Fibroblast of pulmonary artery (primary cell): Measurements from ENCODE around the gene C1orf226.

Experiments used
- DNase-seq: peaks from one replicate; pipeline ENCODE4 v3.0.0-alpha.2; 2010; ENCODE audit warnings: low read depth
- H3K4me3 ChIP-seq: replicated peaks from 2 replicates; pipeline ENCODE4 v1.5.1; 2011; ENCODE audit warnings: low read depth, mild to moderate bottlenecking, control low read depth, low read length, moderate library complexity
- TF ChIP-seq, protein P1 (sequence below): IDR thresholded peaks from 2 replicates; pipeline ENCODE4 v1.5.1; 2011; ENCODE audit warnings: mild to moderate bottlenecking, control low read depth, low read length, inconsistent platforms; ENCODE audit errors: missing control alignments

Gene C1orf226

DNA sequence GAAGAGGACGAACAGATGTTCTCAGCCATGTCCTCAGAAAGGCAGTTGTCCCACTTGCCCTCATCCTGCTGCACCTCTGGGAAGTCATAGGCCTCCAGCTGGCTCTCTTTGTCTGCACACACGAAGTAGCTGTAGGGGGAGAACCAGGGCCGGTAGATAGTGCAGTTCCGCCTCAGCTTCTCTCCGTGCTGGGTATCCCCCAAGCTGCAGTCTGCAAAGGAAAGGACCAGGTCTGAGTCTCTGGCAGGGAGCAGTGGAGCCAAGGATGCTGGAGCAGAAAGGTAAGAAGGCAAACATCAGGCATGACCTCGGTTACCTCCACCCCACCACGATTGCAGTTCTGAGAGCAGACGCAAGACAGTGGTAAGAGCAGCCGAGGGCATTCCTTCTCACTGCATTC lies 7.1 kb upstream of the C1orf226 start:
- H3K4me3 ChIP-seq: no peak overlapping the region
- TF ChIP-seq, protein P1, sequence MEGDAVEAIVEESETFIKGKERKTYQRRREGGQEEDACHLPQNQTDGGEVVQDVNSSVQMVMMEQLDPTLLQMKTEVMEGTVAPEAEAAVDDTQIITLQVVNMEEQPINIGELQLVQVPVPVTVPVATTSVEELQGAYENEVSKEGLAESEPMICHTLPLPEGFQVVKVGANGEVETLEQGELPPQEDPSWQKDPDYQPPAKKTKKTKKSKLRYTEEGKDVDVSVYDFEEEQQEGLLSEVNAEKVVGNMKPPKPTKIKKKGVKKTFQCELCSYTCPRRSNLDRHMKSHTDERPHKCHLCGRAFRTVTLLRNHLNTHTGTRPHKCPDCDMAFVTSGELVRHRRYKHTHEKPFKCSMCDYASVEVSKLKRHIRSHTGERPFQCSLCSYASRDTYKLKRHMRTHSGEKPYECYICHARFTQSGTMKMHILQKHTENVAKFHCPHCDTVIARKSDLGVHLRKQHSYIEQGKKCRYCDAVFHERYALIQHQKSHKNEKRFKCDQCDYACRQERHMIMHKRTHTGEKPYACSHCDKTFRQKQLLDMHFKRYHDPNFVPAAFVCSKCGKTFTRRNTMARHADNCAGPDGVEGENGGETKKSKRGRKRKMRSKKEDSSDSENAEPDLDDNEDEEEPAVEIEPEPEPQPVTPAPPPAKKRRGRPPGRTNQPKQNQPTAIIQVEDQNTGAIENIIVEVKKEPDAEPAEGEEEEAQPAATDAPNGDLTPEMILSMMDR: no peak
- DNase-seq: no peak

DNA sequence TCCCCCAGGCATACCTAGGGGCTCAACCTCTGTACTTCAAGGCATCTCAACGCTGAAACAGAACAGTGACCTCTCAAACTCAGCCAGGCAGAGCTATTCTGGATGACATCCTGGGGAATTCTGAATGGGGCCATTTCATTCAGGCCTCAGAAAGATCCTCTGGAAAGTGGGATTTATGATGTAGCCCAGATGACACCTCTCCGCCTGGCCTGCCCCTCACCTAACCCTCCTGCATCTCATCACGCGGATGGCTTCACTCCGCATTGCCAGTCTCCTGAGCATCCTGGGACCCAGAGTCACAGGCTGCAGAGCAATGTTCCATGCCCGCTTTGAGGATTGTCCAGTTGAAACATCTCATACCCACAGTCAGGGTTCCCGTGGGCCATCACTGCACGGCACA lies 6.1 kb upstream of the C1orf226 start:
- H3K4me3 ChIP-seq: no peak overlapping the region
- TF ChIP-seq, protein P1: no peak
- DNase-seq: no peak

DNA sequence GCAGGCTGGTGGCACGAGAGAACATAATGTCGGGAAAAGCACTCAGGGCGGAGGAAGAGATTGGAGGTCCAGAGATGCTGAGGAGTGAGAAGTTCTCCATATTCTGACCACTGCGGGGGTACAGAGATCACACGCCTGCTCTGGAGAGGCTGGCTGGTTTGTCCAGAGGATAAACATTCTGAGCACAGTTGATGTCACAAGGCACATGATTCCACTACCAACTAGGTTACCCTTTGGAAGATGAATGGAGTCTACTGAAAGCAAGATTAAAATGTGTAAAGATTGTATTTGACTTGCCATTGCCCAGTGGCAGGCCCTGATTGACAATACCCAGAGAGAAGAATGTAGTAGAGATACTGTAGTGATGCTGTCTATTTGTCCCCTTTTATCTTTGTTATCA lies 4.8 kb upstream of the C1orf226 start, which contains the start of gene SPATA46:
SPATA46 (minus strand) TSS at position 164 of the 400 bp plus-strand sequence; CDS start at position 100, 64 bp downstream.
- no peak within 1 kb of the TSS for H3K4me3 ChIP-seq

DNA sequence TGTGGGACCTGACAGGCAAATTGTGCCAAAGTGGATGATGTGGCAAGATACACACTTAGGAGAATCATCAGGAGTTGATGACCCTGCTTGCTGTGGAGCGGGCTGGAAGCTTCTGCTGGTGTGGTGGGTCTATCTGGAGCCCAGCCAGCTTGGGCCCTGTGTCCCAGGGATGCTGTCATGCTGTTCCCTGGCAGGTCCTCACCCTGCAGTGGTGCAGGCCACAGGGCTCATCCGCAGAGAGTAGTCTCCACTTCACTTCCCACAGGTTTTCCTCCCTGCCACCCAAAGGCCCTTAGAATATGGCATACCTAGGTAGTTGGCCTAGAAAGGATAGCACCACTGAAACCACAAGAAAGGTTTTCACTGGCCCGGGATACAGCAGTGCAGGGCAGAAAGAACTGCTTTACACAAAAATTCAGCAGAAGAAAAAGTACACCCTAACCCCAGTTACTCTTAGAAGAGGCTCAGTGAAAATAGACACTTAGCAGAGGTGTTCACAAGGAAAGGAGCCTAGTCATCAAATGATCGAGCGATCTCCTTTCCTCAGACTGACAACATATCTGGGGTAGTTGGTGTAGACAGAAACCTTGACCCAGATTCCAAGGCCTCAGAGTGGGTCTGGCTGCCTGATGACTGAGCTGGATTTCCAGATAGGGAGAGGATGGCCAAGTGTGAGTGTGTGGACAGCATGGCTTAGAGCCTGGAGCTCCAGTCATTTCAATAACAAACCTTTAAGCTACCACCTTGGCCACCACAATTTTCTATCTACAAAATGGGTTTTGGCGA lies 1.3 kb upstream of the C1orf226 start:
- no peak overlapping the region for H3K4me3 ChIP-seq
- DNase-seq: no peak
- TF ChIP-seq, protein P1: no peak

More for the DNA sequence above, 4.8 kb upstream of the C1orf226 start, which contains the start of gene SPATA46:
- TF ChIP-seq, protein P1: no peak
- no peak for DNase-seq

DNA sequence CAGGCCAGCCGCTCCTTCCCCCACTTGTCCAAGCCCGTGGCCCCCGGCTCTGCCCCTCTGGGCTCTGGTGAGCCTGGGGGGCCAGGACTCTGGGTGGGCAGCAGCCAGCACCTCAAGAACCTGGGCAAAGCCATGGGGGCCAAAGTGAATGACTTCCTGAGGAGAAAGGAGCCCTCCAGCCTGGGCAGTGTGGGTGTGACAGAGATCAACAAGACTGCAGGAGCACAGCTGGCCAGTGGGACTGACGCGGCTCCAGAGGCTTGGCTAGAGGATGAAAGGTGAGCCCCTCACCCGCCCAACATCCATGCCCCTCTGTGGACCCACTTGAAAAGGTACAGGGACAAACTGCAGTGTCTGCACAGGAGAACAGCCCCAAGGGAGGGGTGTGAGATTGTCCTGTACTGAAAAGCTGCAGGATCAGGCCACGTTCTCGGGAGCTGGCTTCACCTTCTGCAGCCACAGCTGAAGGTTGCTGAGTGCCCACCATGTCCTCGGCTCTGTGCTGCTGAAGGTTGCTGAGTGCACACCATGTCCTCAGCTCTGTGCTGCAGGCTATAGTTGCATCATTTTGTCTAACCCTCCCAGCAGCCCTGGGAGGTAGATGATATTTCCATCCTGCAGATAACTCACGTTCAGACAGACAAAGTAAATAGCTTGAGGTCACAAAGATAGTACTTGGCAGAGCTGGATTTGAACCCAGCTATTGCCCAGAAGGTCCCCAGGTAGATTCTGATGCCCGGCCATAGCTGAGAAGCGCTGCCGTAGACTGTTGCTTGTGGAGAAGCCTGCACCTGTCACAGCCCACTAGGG lies 618 bp downstream of the C1orf226 start:
- no peak for DNase-seq
- H3K4me3 ChIP-seq: no peak overlapping the region
- TF ChIP-seq, protein P1: no peak

DNA sequence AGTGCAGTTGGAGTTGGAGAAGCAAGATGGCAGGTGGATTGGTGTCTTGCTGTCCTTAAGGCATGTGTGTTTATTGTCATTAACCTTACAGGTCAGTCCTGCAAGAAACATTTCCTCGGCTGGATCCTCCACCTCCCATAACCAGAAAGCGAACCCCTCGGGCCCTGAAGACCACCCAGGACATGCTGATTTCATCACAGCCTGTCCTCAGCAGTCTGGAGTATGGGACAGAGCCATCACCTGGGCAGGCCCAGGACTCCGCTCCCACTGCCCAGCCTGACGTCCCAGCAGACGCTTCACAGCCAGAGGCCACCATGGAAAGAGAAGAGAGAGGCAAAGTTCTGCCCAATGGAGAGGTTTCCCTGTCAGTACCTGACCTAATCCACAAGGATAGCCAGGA lies 1.6 kb downstream of the C1orf226 start:
- no peak overlapping the region for H3K4me3 ChIP-seq
- DNase-seq: no peak
- TF ChIP-seq, protein P1: no peak
